ENCODE data around the gene LRG1.

Gene LRG1

GRCh38 chr19:4556597-4557127 is 16.8 kb upstream of the LRG1 start:
- ChIA-PET CTCF (interaction anchor here (1.0 to 2.3 kb wide), 7 partner anchors 10 to 79 kb away, joined by 3 to 11 read pairs (median 5); no protein-coding TSS in a partner anchor), POLR2A (no interaction called here)
- no peak for TF ChIP-seq CTCF (IDR thresholded peaks at IDR 0.05; ENCODE audit: control extremely low read depth, extremely low read depth, low read depth, missing control alignments)
- no peak for DNase-seq (ENCODE audit: extremely low spot score)

GRCh38 chr19:4555657-4556561 is 16.1 kb upstream of the LRG1 start:
- TF ChIP-seq CTCF (IDR thresholded peaks at IDR 0.05; ENCODE audit: control extremely low read depth, extremely low read depth, low read depth, missing control alignments), result no peak
- DNase-seq (ENCODE audit: extremely low spot score), result no peak
- POLR2A ChIA-PET, result no interaction called here
- CTCF ChIA-PET, result interaction anchor here (0.7 to 2.3 kb wide), 8 partner anchors 11 to 77 kb away, joined by 3 to 11 read pairs (median 4); no protein-coding TSS in a partner anchor

GRCh38 chr19:4554717-4555116 is 14.9 kb upstream of the LRG1 start:
- TF ChIP-seq CTCF (IDR thresholded peaks at IDR 0.05; ENCODE audit: control extremely low read depth, extremely low read depth, low read depth, missing control alignments), result no peak
- DNase-seq (ENCODE audit: extremely low spot score), result no peak
- ChIA-PET POLR2A (no interaction called here), CTCF (no interaction called here)

- DNase-seq (ENCODE audit: extremely low spot score), result no peak
- ChIA-PET CTCF (no interaction called here), POLR2A (no interaction called here)
- TF ChIP-seq CTCF (IDR thresholded peaks at IDR 0.05; ENCODE audit: control extremely low read depth, extremely low read depth, low read depth, missing control alignments), result no peak
Observed at GRCh38 chr19:4553775-4554174, 13.9 kb upstream of the LRG1 start.

- DNase-seq (ENCODE audit: extremely low spot score), result no peak
- POLR2A ChIA-PET, result no interaction called here
- CTCF ChIA-PET, result no interaction called here
- TF ChIP-seq CTCF (IDR thresholded peaks at IDR 0.05; ENCODE audit: control extremely low read depth, extremely low read depth, low read depth, missing control alignments), result no peak
Observed at GRCh38 chr19:4553092-4553695, 13.4 kb upstream of the LRG1 start.

GRCh38 chr19:4552525-4552819 is 12.6 kb upstream of the LRG1 start:
- TF ChIP-seq CTCF (IDR thresholded peaks at IDR 0.05; ENCODE audit: control extremely low read depth, extremely low read depth, low read depth, missing control alignments), result no peak
- CTCF ChIA-PET, result no interaction called here
- POLR2A ChIA-PET, result no interaction called here

More at GRCh38 chr19:4552525-4552819, 12.6 kb upstream of the LRG1 start:
- DNase-seq (ENCODE audit: extremely low spot score), result no peak
